GM10847 (cell line): ENCODE results near the gene C12orf54.

Experiments
- POLR2A ChIP-seq: IDR thresholded peaks from 2 replicates; pipeline ENCODE4 v1.6.1; 2011; ENCODE audit not compliant: insufficient read length; ENCODE audit errors: extremely low read depth

C12orf54 gene

GRCh38 chr12:48482198-48482597 lies at the start of gene C12orf54:
Gene C12orf54, plus strand, starts transcription at chr12:48482498. Its CDS starts 799 bp downstream, at chr12:48483297.
- no peak for TF ChIP-seq POLR2A

- TF ChIP-seq POLR2A = no peak
Observed at GRCh38 chr12:48441069-48441468, 41.2 kb upstream of the C12orf54 start.

- TF ChIP-seq POLR2A = no peak
Observed at GRCh38 chr12:48442179-48442847, 40.0 kb upstream of the C12orf54 start.

GRCh38 chr12:48445538-48445937 lies 36.8 kb upstream of the C12orf54 start:
- TF ChIP-seq POLR2A = no peak

- no peak for TF ChIP-seq POLR2A
Observed at GRCh38 chr12:48446161-48446776, 36.0 kb upstream of the C12orf54 start.

GRCh38 chr12:48447755-48448154 lies 34.5 kb upstream of the C12orf54 start:
- no peak for TF ChIP-seq POLR2A

- TF ChIP-seq POLR2A = no peak
Observed at GRCh38 chr12:48451372-48451771, 30.9 kb upstream of the C12orf54 start.

- no peak for TF ChIP-seq POLR2A
Observed at GRCh38 chr12:48454667-48455066, 27.6 kb upstream of the C12orf54 start.

GRCh38 chr12:48455116-48455515 lies 27.2 kb upstream of the C12orf54 start:
- TF ChIP-seq POLR2A = no peak

- no peak for TF ChIP-seq POLR2A
Observed at GRCh38 chr12:48459259-48459658, 23.0 kb upstream of the C12orf54 start.

GRCh38 chr12:48472259-48472658 lies 10.0 kb upstream of the C12orf54 start, which contains the start of gene ANP32D:
Gene ANP32D, plus strand, starts transcription at chr12:48472559. Its CDS starts 106 bp downstream, at chr12:48472665.
- TF ChIP-seq POLR2A = no peak

GRCh38 chr12:48473061-48473460 lies 9.2 kb upstream of the C12orf54 start:
- TF ChIP-seq POLR2A = no peak

GRCh38 chr12:48482930-48483329 lies 632 bp downstream of the C12orf54 start:
- TF ChIP-seq POLR2A = no peak

GRCh38 chr12:48486261-48486660 lies 4.0 kb downstream of the C12orf54 start:
- TF ChIP-seq POLR2A = no peak

- TF ChIP-seq POLR2A = no peak
Observed at GRCh38 chr12:48486679-48487078, 4.4 kb downstream of the C12orf54 start.

- no peak for TF ChIP-seq POLR2A
Observed at GRCh38 chr12:48489012-48489411, 6.7 kb downstream of the C12orf54 start.

- TF ChIP-seq POLR2A = no peak
Observed at GRCh38 chr12:48508987-48509386, 26.7 kb downstream of the C12orf54 start.
